ENCODE data around the gene KRTAP11-1.

KRTAP11-1 gene, protein sequence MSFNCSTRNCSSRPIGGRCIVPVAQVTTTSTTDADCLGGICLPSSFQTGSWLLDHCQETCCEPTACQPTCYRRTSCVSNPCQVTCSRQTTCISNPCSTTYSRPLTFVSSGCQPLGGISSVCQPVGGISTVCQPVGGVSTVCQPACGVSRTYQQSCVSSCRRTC
- total RNA-seq: 0 reads per million in 4 experiments

DNA sequence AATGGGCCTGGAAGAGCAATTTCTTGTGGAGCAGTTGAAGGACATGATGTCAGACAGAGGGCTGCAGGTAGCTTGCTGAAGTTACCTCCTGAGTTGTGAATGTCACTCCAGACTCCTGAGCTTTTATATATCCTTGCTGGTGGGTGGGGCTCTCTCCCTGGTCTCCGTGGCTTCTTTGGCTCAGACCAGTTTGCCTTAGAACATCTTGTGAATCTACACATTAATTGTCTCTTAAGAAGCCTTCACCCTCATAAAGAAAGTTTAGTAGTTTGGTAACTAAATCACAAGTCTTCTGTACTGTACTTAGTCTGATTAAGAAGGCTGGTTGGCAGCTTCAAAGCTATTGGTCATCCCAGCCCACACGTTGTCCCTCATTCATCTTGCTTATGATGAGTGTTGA, at the start of gene KRTAP11-1:
TSS of gene KRTAP11-1 (minus strand) at position 101 of the 400 bp plus-strand sequence. CDS start at position 45, 56 bp downstream.
- DNase-seq: no peak

DNA sequence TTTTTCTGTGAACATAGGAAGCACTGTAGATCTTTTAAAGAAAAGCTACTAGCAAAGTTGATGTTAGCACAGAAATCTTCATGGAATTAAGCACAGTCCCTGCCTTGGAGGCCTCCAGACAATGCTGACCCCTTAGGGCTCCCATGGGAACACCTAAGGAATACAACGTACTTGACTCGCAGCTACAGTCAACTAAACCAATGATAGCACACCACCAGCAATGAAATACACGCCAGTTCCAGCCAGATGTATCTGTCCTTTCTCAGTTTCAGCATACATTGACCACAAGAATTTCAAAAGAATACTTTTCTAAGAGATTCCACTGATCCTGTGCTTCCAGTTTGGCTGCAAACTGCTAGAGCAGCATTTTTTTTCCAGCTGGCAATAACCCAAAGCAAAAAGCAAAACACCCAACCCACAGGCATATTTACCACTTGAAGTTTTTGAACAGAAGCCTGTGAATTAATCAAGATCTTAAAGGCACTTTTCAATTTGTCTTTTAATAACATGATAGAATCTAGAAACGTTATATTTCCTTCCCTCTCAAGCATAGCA, 42.8 kb upstream of the KRTAP11-1 start:
- DNase-seq: no peak

DNA sequence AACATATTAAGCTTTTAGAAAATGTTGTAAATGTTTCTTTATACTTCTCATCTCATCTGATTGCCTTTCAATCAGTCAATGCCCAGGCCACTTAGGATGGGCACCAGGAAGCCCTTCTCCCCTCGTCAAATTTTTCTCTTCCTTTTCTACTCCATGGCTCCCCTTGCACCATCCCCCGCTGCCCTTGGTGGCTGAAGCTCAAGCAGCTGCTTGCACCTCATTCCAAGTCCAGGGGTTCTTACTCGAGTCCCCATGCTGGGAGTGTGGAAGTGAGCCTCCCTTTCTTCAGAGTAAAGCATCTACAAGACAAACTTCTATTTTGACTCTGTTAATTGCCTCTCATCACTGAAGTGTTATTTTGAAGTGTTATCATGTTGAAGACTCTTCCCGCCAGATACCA, 39.7 kb upstream of the KRTAP11-1 start:
- no peak for DNase-seq

DNA sequence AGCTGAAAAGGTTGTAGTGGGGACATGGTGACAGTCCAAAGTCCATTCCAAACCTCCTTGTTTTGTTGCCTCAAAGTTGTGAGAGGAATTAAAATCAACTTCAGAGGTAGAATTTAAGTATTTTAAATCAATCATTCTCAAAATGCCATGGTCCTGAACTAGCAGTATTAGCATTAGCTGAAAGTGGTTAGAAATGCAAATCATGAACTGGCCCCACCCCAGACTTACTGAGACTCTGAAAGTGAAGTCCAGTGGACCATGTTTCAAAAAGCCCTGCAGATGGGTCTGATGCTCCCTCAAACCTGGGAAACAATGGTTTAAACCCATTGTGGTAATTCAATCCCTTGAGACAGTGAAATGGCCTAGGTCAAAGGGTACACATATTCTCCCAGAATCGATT, 36.2 kb upstream of the KRTAP11-1 start:
- DNase-seq: no peak

DNA sequence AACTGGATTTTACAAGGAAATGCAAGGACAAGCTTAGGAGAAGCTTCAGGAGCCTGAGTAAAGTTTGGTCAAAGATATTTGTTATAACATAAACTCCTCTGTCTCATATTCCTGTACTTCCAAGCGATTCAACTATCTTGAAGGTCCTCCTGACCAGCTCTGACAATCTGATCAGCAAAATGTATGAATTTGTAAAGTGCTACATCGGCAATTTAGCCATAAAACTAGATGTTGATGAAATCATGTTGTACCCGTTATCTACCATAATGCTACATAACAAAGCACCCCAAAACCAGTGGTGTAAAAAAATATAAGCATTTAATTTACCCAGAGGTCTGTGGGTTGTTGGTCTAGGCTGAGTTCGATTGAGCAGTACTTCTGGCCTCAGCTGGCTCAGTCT, 19.5 kb upstream of the KRTAP11-1 start:
- DNase-seq: no peak

DNA sequence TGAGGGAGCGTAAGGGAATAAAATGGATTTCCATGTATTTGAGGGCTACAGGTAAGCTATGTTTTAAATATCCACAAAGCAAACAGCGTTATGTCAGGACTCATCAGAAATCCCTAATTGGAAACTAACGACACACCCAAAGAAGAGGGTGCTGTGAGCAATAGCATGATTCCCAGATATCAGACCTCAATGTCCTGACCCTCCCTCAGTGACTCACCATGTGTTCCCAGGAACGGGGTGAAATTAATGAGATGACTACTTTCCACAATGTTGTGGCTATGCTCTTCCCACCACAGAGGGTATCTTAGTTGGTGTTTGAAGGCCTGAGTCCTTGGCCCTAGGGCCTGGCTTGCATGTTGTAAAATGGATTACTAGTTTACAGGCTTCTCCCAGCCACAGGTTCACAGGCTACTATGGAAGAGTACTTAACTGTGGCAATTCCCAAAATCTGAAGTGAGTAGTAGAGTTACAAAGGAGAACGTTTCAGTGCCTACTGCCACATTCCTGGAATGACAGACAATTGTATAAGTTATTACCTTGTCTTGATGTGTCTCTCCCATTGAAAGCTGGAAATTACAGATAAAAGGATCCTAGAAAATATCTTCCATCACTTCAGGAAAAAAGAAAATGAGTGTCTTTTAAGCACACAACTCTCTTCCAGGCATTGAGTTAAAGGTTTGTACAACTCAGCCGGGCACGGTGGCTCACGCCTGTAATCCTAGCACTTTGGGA, 1.7 kb upstream of the KRTAP11-1 start:
- no peak for DNase-seq

DNA sequence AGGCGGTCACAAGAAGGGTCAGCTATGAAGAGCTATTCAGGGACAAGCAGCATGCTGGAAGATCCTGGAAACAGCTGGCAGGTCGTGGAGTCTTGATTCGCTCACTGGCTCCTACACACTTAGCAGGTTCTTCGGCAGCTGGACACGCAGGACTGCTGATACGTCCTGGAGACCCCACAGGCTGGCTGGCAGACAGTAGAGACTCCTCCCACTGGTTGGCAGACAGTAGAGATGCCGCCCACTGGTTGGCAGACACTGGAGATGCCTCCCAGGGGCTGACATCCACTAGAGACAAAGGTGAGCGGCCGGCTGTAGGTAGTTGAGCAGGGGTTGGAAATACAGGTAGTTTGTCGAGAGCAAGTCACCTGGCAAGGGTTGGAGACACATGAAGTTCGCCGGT, 466 bp downstream of the KRTAP11-1 start:
- DNase-seq: no peak

DNA sequence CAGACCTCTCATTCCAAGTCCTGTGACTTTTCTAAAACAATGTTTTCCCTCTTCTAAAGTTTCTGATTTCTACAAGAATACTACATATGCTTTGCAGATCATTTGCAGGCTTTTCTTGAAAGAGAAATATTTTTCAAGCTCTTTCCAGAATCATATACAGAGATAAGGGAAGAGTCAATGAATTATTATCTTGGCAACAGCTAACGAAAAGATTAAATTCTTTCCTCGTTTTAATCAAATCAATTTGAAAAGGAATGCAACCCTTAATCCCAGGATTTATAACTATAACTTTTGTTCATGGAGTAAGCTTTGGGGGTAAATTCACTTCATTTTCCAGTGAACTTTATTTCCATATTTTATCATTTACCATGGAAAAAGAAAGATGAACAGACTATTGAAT, 6.9 kb downstream of the KRTAP11-1 start:
- no peak for DNase-seq

DNA sequence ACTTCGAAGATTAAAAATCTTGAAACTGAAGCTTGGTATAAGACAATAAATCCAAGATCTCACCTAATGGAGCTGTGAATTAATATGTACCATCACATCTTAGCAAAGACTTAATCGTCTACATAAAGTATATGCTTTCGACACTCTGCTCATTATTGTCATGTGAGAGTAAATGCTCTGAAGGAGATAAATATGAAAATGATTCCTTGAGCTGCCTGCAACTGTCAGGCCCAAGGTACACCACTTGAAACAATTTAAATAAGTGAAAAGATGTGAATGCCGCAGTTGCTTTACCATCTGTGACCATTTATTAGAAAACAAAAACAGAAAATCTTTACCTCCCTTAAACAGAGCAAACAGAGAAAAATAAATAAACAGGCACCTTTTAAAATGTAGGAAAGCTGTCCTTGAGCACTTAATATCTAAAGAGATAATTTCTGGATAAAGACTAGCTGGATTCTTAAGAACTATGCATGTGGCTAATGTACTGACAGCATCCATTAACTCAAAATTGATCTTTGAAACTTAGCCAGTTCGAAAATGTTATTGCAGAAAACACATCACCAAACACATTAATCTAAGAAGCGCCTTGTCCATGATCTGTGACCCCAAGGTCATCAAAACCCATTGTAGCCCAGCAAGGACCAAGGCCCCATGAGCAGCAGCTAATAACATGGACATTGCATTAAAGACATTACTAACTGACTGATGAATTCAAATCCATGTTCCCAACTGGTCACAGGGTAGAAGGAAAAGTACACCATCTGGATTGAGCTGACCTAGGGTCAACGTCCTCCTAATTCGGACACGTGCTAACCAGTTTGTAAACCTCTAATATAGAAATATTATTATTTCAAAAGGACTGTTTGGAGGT, 33.5 kb downstream of the KRTAP11-1 start:
- DNase-seq: no peak

DNA sequence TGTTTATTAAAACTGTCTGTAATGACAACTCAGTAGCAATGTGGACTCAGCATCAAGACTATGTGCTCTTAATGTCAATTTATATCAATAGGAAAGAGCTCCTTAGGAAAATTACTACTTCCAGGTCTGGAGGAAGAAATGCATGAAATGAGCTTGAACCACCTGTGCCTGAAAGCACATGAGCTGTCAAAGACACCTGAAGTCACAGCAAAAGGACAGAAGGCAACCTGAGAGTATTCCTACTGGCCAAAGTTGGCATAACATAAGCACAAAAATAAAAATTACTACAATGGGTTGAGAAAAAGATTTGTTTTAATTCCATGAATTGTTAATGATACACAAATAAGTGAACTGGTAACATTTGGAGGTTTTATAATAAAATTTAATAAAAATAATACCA, 38.4 kb downstream of the KRTAP11-1 start:
- DNase-seq: no peak

DNA sequence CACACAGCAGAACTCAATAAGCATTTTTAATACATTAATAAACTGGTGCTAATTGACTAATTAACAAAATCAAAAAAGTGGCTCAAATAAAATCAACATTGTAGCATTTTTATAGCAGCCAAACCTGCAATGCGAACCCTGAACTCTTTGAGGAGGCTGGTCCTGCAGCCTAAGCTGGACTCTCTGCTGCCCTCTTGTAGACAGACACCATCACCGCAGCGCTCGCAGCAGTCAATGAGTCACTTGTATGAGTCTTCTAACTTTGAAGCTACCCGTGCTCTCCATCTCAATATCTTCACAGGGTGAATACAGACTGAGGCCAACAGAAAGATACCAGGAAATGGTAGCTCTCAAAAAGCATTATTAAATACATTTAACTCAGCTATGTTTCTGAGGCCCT, 42.1 kb downstream of the KRTAP11-1 start:
- no peak for DNase-seq

DNA sequence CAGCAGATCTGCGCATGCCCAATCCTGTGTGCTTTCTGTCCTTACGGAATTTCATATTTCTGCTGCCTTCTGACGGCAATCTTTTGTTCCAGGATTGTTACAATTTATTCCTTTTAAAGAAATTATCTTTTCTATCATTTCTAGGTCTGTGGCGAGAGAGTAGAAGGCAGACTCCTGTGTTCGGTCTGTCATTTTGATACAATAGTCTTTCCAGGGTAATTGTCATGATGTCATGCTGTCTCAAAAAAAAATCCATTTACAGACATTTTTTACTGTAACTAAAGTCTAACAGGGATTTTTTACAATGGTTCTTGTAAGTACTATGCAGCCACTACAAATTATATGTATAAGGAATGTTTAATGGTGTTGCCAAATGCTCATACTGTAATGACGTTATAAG, 42.8 kb downstream of the KRTAP11-1 start:
- no peak for DNase-seq

DNA sequence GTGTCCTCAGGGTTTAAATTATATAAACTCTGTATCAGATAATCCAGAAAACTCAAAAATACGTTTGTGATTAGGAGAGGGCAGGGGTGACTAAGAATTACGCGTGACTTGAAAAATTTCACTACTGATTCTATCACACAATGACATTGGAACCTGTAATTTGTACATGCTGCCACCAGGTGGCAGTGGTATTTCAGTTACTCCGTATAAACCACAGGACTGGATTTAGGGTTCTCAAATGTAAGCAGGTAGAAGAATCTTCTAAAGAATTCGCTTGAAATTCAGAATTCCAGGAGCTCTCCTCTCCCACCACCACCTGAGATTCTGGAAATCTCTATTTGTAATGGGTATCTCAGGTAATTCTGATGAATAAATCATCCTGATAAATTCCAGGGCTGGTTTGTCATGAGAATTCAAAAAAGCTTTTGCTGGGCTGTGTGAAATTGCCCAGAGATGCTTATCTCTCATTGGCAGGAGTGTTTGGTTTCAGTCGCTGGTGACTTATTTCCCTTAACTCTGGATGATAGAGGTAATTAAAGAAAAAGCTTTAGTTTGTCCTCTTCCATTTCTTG, 50.1 kb downstream of the KRTAP11-1 start:
- DNase-seq: no peak

All from effector CD8-positive, alpha-beta T cell (primary cell).